Epidermal melanocyte (primary cell): ENCODE results near the gene TFF1.

Experiments
- DNase-seq: peaks from one replicate; pipeline ENCODE4 v3.0.0; 2011; ENCODE audit warnings: low spot score; ENCODE audit not compliant: insufficient read length

The TFF1 gene

DNA sequence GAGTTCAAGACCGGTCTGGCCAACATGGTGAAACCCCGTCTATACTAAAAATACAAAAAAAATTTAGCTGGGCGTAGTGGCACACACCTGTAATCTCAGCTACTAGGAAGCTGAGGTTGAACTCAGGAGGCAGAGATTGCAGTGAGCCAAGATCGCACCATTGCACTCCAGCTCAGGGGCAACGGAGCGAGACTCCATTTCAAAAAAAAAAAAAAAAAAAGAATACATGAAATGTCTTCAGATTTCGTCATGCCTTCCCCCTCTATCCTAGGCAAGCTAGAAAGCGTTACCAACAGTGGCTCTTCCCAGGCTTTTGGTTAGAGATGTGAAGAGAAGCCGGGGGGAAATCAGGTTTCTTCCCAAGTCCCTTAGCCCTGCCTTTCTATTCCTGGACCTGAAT, 3.6 kb downstream of the TFF1 start:
- DNase-seq, result no peak

DNA sequence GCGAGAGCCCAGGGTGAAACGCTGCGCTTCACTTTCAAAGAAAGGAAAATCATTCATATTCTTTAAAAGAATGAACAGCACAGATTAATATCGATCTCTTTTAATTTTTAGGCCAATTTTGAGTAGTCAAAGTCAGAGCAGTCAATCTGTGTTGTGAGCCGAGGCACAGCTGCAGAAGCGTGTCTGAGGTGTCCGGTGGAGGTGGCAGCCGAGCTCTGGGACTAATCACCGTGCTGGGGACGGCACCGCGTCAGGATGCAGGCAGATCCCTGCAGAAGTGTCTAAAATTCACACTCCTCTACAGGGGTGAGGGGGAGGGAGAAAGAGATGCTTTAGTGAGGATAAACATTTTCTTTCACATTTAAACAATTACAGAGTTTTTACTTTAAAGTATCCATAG, 4.1 kb downstream of the TFF1 start:
- DNase-seq, result no peak

DNA sequence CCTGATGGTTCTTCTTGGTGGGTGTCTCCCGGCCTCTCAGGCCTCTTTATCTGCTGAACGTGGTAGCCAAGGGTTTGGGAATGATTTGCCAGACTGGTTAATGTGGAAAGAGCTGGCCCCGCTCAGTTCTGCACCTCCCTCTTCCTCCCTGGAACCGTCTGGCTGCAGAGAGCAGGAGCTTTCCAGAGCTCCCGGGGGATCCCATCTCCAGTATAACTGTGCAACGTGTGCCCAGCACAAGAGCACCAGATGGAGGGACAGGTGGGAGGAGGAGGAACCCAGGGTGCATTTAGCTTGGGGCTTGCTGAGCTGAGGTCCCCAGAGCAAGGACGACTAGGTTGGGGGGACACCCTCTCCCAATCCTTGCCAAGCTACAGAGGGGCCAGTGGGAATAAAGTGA, 5.0 kb downstream of the TFF1 start:
- DNase-seq, result no peak

DNA sequence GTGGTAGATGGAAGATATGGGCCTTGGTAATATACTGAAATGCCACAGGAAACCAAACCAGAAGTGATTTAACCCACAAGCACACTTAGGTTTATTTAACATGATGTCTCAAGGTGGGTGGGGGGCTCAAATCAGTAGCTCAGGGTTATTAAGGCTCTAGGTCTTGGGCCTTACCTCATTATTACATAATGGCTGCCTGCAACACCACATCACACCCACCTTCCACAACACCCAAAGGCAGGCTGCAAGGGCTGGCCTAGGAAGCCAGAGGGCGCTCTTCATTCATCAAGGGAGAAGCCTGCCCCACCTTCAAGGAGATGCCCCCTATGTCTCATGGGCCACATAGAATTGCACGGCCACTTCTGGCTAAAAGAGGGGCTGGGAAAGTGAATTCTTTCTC, 6.0 kb downstream of the TFF1 start:
- no peak for DNase-seq

DNA sequence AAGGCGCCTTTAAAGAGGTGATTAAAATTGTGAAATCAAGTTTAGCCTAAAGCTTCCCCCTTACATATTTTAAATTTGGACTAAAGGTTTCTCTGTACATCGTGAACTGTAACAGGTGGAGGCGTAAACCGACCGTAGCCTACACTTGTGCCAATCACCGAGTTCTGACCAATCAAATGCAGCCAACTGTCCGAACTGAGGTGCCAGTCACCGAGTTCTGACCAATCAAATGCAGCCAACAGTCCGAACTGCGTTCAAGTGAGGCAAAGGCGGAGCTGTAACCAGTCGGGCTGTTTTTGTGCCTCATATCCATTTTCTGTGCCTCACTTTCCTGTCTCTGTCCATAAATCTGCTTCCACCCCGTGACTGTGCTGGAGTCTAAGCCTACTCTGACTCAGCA, 7.4 kb downstream of the TFF1 start:
- DNase-seq, result no peak

DNA sequence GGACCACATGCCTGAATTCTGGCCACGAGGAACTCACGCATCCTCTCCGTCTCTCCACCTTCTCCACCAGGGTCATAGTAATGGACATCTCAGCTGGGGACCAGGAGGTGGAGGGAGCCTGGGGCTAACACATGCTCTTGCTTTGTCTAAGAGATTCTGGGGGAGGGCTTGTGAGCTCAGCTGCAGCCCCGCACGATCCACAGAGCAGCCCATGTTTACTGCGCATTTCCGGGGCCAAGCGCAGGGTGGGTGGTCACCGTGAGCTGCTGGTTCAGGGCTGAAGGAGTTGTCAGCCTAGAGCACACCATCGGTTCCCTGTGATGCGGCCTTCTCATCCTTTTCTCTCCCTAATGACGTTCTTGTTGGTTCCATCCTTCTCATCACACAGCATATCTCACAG, 8.1 kb downstream of the TFF1 start:
- no peak for DNase-seq

DNA sequence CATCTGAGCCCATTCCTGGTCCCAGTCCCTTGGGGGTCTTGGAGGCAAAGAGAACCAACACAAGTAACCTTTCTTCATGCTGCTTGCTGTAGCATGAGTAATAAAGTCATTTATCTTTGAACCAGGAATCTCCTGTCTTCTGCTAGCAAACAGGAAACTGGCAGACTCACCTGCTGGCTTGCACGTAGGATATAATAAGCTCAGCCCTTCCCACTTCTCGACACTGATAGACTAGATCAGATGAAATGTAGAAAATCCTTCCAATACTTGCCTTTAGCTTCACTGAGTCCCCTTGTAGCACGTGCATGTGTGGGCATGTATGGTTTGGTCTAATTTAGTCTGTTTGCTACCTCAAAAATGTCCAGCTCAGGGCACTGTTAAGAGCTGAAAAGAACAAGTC, 9.0 kb downstream of the TFF1 start:
- DNase-seq, result no peak

DNA sequence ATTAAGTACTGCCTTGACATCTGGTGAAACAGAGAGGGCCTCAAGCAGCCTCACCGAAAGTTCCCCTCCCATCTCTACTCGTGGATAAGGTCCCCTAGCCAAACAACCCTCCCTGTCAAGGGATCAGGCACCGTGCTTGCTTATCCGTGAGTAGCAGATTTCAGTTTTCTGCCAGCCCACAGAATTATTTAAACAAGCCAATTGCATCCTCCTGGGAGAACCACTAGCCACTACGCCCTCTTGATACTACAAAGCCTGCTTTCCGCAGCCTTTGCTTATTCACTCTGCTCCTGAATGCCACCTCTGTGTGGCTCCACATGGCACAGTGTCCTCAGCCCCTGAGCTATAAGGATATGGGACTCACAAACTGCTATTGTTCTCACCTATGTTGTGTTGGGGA, 9.7 kb downstream of the TFF1 start:
- DNase-seq, result no peak

DNA sequence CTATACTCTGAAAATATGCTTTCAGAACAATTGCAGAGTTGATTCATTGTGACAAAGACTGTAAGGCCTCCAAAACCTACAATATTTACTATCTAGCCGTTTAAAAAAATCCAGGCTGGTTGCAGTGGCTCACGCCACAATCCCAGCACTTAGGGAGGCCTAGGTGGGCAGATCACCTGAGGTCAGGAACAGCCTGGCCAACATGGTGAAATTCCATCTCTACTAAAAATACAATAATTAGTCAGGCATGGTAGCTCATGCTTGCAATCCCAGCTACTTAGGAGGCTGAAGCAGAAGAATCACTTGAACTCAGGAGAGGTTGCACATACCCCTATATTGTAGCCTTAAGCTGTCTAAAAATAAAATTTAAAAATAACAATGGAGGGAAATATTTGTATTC, 10.3 kb downstream of the TFF1 start:
- DNase-seq, result no peak

DNA sequence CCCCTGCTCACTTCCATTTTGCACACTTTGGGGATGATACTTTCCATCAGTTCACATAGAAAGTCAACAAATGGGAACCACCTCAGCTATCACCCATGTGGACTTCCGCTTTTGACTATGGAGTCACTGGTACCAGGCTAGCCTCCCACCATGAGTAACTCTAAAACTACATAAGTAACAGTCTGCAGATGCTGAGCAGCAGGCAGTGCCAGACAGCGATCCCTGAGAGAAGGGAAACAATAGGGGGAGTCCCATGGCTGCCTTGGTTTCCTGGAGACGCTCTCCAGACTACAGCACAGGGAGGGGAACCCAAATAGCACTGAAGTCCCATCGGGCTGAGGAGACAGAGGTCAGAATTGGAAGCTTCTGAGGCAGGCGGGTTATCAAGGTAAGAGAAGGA, 12.7 kb downstream of the TFF1 start:
- DNase-seq, result no peak

DNA sequence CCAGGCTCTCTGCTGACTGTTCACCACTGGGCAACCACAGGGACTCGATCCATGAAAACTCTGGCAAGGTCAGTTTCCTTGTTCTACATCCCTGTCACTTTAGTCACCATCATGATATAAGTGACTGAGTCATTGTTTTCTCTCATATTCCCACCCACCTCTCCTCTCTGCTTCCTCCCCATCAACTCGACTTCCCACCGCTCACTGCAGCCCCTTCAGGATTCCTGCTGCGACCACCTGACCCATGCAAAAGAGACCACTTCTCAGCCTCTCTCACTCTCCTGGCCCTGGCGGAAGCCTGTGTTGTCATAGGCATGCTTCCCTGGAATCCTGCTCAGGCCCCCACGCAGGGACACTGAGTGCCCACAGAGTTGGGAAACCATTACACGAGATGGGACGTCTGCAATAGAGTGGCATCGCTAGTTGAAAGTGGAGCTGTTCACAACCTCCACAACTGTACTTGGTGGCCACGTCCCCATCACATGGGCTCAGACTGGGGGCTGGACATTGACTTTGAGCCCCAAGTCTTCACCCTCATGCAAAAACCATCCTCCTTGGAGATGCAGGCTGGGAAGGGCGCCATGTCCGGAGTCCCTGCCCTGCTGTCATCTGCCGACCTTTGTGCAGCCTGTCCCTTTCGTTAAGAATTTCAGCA, 13.8 kb downstream of the TFF1 start:
- no peak for DNase-seq

DNA sequence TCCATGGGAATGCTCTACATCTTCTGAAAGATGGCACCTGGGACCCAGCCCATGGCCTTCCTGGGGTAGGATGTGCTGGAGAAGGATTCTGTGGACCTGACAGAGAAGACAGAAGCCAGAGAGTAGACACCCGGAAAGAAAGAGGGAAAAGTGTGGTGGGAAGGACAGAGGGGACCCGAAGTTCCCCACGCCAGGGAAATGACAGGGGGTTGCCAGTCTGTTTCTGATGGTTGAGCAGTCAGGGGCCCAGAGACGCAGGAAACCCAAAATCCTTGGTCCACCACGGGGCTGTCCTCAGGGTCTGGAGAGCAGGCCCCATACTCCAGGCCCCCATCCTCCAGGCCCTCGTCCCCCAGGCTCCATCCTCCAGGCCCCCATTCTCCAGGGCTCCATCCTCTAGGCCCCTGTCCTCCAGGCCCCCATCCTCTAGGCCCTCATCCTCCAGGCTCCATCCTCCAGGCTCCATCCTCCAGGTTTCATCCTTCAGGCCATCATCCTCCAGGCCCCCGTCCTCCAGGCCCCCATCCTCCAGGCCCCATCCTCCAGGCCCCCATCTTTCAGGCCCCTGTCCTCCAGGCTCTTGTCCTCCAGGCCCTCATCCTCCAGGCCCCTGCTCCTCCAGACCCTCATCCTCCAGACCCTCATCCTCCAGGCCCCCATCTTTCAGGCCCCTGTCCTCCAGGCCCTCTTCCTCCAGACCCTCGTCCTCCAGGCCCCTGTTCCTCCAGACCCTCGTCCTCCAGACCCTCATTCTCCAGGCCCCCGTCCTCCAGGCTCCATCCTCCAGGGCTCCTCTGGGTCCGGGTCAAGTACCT, 14.5 kb downstream of the TFF1 start:
- no peak for DNase-seq

DNA sequence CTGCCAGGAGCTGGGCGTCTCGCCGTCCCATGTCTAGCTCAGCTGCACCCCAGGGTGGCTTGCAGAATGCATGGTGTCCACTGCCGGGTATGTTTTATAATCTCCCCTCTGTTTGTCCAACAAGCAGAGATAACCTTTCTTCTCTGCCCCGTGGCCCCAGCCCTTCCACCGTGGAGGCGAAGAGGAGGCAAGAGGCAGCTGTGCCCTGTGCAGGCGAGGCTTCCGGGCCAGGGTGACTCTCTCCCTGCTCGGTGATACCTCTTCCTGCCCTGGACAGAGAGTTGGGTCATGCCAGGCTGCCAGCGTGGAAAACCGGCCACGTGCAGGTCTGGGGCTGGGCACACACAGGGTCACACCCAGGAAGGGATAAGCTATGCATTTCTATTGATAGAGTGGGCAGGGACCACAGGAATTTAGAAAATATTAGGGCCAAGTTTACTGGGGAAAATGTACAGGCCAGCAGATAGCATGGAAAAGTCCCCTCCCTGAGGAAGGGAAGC, 15.4 kb downstream of the TFF1 start, which contains the start of gene TFF2:
Gene TFF2 (minus strand): TSS at position 68 of the 500 bp plus-strand sequence. CDS start 37 bp downstream, at position 31.
- no peak for DNase-seq

DNA sequence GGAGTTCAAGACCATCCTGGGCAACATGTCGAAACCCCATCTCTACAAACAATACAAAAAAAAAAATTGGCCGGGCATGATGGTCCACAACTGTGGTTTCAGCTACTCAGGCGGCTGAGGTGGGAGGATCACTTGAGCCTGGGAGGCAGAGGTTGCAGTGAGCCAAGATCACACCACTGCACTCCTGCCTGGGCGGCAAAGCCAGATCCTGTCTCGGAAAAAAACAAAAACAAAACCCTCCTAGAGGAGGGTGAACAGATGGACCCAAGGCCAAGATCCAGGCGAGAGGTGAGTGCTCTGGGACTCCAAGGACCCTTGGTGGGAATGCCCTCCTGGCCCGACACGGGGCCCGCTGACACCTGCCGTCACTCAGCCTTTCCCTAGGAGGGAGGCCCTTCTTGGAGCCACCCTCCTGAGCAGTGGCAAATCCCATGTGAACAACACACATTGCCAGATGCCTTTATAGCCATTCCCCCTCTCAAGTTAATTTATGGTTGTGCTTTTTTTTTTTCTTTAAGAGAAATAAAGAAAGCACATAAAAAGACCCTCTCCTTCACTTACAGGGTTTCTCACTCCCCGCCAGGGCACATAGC, 15.9 kb downstream of the TFF1 start:
- DNase-seq, result no peak

DNA sequence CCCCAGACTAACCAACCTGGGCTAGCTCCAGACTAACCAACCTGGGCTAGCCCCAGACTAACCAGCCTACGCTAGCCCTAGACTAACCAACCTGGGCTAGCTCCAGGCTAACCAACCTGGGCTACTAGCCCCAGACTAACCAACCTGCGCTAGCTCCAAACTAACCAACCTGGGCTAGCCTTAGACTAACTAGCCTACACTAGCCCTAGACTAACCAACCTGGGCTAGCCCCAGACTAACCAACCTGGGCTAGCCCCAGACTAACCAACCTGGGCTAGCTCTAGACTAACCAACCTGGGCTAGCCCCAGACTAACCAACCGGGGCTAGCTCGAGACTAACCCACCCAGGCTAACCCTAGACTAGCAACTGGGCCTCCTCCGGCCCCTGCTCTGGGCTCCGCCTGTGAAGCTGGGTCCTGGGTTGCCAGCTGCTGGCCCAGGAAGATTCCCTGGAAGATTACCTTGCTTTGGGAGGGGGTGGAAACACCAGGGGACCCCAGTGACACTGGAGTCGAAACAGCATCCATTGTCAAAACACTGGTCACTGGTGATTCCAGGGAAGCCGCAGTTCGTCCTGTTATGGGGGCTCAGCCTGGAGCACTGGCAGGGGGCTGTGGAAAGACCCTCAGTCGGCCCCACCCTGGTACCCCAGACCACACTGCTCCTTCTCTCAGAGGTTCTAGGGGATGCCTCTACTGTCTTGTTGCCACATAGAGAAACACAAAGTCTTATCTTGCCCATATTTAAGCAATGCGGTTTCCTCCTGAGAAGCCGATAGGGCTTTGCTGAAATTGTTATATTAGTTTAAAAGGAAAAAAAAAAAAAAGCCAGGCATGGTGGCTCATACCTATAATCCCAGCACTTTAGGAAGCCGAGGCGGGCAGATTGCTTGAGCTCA, 16.7 kb downstream of the TFF1 start:
- DNase-seq, result no peak

DNA sequence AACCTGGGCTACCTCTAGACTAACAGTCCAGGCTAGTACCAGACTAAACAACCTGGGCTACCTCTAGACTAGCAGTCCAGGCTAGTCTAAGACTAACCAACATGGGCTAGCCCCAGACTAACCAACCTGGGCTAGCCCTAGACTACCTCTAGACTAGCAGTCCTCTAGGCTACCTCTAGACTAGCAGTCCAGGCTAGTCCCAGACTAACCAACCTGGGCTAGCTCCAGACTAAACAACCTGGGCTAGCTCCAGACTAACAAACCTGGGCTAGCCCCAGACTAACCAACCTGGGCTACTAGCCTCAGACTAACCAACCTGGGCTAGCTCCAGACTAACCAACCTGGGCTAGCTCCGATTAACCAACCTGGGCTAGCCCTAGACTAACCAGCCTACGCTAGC, 17.6 kb downstream of the TFF1 start:
- DNase-seq, result no peak

DNA sequence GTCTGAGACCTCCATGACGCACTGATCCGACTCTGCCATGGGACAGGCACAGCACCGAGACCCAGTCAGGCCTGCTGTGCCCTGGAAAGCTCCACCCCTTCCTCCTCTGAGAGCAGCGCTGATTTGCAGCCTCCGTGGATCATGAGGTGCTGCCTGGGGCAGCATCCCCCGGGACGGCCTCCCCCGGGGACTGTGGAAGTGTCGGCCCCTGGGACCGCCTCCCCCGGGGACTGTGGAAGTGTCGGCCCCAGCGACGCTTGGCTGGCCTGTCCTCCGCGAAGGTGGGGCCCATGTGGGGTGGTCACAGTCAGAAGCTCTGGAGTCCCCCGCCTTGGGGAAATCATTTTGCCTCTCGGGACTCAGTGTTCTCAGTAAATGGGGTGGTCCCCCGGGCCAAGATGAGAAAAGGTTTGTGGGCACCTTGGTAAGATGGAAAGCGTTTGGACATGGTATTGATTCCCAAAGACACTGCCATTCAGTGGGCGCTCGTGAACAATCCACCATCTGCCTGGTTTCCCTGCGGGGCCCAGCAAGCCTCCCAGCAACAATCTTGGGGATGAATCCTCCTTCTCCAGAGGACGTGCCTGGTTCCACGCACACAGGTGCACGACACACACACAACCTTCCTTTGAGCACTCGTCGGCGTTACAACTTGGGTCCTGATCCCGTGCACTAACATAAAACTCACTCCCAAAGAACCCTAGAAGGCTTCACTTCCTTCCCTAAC, 18.6 kb downstream of the TFF1 start:
- DNase-seq, result no peak

DNA sequence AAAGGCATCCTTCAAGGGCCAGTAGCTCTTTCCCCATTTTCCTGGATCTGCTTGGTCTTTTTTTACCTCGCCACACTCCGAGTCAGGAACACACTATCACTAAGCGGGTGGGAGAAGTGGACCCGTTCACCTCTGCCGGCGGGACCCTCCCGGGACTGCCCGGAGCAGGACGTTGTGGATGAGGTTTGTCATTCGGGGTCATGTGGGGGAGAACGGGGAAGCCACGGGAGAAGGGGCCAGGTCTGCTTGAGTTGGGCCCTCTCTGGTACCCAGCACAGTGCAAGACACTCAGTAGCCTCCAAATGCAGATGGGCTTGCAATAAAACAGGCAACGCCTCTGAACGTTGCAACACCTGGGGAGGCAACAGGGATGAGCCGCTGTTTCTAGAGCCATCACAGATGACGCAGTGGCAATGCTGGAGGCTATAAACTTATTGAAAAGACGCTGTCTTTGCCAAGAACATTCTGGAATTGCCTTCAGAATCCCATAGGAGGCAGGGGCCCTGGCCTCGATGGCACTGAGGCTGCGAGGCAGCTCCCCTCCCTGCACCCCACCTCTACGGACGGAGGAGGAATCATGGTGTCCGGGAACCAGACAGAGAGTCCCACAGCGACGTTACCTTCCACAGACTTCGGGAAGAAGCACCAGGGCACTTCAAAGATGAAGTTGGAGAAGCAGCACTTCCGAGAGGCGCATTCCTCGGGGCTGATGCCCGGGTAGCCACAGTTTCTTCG, 19.3 kb downstream of the TFF1 start:
- DNase-seq, result no peak

DNA sequence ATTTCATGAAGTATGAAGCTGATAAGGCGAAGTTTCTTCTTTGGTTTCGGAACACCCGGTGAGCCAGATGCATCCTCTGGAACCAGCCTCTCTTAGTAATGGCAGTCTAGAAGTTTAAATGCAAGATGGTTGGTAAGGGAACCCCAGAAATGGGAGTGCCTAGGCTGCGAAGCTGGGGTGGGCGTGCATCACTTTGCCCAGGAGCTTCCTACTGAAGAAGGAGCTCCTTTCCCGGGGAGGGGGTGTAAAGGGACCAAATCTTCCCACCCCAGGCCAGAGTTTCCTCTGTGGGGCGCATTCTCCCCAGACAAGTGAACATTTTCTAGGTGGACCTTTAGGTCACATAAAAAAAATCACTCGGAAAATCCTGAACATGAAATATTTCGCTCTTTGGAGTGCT, 19.9 kb downstream of the TFF1 start:
- no peak for DNase-seq

DNA sequence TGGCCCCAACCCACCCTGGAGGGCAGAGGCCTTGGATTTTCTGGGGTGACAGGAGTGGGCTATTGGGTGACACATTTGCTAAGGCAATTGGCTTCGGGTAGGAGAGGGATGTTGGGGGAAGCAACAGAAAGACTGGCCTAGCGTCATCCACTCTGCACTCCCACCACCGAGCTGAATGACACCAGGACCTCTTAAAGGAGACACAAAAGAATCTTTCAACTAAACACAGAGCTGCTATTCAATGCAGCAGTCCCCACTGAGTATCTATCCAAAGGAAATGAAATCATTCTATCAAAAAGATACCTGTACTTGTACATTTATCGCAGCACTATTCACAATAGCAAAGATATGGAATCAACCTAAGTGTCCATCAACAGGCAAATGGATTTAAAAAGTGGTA, 21.7 kb downstream of the TFF1 start:
- DNase-seq, result no peak
